ENCODE measurements around the gene OLFML2A.

The OLFML2A gene

DNA sequence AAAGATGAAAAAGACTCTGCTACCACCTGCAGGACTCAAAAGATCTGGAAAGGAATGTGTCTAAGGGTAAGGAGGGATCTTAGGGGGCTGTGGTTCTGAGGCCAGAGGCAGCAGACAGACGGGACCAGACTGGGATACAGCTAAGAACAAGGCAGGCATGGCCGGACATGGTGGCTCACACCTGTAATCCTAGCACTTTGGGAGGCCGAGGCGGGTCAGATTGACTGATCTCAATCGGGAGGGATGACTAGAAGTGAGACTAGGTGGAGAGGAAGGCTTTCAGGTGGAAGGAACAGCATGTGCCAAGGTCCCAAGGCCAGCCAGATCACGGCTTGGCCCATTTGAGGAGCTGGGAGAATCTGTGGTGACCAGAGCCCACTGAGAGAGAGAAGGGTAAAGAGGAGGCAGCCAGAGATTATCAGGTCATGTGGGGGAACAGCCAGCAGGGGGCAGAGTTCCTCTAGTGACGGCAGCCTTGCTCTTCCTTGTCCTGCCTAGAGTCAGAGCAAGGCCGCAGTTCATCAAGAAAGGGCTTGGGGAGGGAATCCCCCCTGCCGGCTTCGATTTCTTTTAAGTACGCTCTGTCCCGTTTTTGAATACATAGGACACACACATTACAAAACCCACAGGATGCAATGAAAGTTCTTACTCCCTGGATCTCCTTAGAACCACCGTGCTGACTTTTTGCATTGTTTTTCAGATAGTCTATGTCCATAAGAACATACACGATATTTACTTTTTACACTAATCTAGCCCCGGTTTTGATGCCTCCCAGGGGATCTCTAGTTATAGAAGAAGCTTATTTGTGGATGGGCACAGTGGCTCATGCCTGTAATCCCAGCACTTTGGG lies 2.6 kb upstream of the OLFML2A start:
- DNase-seq (ENCODE audit: low read depth in 1 of 2, low spot score in 1 of 2): peak; percentile 74 to 77

DNA sequence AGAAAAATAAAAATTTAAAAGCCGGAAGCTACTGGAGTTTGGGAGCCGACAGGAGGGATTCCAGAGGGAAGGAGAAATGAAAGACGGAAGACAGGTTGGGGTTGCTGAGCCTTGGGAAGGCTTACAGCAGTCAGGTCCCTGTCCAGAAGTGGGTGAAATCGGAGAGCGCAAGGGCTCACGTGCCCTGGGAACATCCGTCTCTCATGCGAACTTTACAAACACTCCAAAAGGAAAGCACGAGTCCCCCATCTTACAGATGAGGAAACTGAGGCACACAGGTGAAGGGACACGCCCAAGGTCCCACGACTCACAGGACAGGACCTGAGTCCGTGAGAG lies 347 bp upstream of the OLFML2A start:
- no peak for DNase-seq (ENCODE audit: low read depth in 1 of 2, low spot score in 1 of 2)

DNA sequence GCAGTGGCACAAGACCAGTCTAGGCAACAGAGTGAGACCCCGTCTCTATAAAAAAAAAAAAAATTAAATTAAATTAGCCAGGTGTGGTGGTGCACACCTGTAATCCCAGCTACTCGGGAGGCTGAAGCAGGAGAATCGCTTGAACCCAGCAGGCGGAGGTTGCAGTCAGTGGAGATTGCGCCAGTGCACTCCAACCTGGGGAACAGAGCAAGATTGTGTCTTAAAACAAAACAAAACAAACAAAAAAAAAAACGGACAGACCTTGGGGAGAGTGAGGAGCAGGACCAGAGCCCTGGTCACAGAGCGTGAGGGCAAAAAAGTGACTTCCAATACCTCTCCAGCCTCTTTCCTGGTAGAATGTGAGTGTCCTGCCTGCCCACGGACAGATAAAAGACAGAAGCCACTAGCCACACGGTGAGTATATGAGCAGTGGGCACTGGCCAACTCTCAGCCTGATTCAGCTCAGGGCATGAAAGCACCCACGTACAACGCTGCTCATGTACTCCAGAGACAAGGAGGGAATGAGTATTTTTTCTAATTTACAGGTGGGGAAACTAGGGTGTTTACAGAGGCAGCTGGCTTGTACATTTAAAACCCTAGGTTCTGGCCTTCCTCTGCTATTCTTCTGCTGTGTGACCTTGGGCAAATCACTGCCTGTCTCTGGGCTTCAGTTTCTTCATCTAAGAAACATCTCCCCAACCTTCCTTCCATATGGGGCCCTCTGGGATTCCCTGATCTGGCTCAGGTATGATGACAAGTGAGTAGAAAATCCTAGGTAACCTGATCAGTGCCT lies 1.8 kb downstream of the OLFML2A start:
- no peak for DNase-seq (ENCODE audit: low read depth in 1 of 2, low spot score in 1 of 2)

DNA sequence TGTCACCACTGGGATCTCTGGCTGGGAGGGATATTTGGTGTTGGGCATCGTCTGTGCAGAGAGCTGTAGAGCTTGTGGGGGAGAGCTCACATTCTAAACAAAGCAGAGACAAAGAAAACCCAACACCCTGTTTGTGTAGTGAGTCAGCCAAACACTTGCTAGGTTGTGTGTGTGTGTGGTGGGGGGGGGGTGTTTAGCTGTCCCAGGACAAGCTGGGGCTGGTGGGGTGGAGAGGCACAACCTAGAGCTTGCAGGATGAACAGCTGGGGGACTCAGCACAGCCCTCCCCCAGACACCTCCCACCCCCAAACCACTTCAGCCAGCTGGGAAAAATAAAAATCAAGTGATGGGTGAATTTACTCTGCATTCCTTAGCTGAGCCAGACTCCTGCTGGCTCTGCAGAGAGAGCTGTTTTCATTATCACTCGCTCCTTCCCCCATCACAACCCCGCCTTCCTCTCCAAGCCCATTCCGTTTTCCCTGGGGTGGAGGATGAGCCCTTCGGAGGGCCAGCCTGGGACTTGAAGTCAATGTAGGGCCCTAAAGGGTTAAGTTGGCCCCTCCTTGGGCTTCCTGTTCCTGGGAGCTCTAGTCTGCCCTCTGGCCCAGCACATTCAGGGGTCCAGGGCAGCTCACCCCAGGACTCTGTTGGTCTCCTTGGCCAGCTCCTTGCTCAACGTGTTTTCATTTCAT lies 2.6 kb downstream of the OLFML2A start:
- DNase-seq (ENCODE audit: low read depth in 1 of 2, low spot score in 1 of 2): no peak

DNA sequence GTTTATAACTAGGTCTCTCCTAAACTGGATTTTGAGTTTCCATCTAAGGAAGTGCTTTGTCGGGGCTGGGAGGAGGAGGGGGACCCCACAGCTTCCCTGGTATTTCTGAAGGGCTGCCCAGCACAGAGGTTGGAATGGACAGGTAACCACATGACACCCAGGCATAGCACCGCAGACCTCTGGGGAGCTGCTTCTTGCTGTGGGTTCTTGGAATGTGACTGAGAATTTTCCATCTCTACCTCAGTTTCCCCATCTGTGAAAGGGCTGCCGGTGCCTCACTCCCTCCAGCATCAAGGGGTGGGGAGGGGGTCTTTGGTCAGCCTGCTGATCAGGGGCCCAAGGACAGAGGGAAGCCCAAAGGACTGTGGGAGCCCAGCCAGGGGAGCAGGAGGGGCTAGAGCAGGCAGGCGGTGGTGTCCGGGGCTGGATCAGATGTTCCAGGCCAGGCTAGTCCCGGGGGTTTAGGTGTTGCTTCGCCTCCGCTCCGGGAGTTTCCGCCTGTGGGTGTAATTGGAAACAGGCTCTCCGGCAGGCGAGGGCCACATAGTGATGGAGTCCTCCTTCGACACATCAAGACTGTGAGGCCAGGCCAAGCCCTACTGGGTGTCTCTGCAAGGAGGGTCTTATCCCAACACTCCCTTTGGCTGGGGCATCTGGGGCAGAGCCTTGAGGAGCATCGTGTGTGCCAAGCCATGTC lies 3.3 kb downstream of the OLFML2A start:
- no peak for DNase-seq (ENCODE audit: low read depth in 1 of 2, low spot score in 1 of 2)

DNA sequence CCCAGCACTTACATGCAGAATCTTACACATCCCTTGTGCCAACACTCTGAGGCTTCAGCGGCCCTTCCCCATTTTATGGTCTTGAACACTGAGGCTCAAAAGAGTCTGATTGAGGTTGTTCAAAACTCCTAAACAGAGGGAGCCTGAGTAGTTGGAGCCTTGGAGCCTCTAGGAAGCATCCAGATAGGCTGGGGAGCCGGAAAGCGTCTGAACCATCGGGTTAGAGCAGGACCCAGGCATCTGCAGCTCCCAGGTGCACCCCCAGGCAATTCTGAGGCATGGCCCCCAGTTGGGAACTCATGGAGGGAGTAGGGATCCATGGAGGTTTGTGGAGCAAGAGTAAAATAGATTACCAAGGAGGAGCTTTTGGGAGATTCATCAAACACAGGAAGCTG lies 3.8 kb downstream of the OLFML2A start:
- DNase-seq (ENCODE audit: low read depth in 1 of 2, low spot score in 1 of 2): no peak

DNA sequence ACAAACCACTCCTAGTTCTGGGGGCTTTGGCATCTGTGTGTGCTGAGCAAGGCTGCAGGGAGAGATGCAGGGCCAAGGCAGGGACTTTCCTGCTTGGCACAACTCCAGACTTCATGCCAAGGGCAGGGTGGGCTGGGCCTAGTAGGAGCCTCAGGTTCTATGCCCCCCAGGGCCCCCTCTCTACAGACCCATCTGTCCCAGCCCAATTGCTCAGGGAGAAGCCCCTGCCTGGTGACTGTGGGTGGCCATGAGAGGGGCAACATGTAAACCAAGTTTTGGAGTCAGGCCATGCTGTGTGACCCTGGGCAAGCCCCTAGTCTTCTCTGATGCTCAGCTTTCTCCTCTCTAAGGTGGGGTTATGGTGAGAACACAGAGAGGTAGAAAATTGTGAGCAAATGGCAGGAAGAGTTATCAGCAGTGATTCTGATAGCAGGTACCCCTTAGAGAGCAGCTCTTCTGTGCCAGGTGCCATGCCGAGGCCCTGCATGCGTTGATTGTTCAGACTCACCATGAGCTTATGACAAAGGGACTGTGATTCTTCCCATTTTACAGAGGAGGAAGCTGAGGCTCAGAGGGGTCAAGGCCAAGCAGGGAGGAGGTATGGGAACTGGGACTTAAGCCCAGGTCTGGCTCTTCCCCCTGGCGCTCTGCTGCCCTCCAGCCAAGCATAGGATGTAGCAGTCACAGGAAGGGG lies 5.2 kb downstream of the OLFML2A start:
- DNase-seq (ENCODE audit: low read depth in 1 of 2, low spot score in 1 of 2): no peak

DNA sequence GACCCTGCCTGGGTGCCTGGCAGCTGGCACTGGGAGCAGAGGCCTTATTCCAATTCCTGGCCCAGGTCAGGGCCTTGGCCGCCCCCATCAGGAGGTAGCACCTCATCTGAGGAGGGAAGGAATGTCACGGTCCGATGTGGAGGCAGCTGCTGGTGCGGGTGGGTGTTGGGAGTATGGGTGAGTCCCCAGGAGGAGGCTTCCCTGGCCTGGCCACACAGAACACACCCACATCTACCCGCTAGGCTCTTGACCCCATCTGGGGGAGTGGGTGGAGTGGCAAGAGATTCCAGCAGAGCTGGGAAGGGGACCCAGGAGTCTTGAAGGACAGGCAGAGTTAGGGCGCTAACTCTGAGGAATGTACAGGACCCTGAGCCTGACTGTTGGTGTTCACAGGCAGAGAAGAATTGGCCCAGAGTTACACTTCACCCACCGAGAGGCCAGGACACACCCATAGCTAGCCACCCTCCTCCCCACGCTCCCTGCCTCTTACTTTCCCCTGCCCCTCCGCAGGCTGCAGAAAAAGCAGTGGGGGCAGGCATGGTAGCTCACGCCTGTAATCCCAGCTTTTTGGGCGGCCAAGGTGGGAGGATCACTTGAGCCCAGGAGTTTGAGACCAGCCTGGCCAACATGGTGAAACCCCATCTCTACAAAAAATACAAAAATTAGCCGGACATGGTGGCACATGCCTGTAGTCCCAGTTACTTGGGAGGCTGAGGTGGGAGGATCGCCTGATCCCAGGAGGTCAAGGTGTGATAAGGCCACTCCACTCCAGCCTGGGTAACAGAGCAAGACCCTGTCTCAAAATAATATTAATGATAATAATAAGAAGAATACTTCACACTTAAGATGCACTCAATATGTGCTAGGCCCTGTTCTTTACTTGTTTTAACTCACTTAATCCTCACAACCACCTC lies 6.0 kb downstream of the OLFML2A start:
- DNase-seq (ENCODE audit: low read depth in 1 of 2, low spot score in 1 of 2): no peak

DNA sequence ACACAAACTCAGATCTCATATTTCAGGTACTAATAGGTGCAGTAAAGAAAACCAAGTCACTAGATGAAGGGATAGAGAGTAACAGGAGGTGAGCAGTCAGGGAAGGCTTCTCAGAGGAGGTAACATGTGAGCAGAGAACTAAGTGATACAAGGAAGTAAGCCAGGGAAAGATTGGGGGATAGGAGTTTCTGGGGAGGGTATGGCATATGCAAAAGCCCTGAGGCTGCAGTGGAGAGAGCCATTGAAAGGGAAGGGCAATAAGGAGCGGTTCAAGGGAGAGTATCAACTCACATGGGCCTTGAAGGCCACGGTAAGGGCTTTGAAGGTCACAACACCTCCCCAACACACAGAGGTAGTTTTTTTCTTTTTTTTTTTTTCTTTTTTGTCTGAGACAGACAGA lies 6.9 kb downstream of the OLFML2A start:
- DNase-seq (ENCODE audit: low read depth in 1 of 2, low spot score in 1 of 2): no peak

DNA sequence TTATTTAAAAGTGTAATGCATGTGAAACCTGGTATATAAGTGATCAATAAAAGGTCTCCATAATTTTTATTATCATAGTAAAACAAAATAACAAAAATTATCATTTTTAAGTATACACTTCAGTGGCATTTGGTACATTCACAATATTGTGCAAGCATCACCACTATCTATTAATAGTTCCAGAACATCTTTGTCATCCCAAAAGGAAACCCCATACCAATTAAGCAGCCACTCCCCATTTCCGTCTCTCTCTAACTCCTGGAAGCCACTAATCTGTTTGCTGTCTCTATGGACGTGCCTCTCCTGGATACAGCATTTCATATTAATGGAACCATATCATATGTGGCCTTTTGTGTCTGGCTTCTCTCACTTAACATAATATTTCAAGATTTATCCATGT lies 7.6 kb downstream of the OLFML2A start:
- no peak for DNase-seq (ENCODE audit: low read depth in 1 of 2, low spot score in 1 of 2)

DNA sequence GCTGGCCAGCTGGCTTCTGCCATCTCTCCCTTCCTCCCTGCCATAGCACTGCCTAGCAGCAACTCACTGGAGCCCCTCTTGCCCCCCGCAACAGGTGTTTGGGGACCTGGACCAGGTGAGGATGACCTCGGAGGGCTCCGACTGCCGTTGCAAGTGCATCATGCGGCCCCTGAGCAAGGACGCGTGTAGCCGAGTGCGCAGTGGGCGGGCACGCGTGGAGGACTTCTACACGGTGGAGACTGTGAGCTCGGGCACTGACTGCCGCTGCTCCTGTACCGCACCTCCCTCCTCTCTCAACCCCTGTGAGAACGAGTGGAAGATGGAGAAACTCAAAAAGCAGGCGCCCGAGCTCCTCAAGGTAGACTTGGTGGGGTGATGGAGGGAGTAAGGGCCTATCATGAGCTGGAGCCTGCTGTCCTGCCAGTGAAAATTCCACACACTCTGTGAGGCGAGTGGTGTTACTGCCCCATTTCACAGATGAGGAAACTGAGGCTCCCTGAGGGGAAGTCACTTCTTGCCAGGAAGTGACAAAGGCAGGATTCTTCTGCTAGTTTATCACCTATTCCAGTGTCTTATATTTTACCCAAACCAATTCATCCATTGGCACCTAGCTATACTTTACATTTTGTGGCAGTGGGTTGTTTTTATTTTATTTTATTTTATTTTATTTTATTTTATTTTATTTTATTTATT lies 10.1 kb downstream of the OLFML2A start:
- DNase-seq (ENCODE audit: low read depth in 1 of 2, low spot score in 1 of 2): no peak

DNA sequence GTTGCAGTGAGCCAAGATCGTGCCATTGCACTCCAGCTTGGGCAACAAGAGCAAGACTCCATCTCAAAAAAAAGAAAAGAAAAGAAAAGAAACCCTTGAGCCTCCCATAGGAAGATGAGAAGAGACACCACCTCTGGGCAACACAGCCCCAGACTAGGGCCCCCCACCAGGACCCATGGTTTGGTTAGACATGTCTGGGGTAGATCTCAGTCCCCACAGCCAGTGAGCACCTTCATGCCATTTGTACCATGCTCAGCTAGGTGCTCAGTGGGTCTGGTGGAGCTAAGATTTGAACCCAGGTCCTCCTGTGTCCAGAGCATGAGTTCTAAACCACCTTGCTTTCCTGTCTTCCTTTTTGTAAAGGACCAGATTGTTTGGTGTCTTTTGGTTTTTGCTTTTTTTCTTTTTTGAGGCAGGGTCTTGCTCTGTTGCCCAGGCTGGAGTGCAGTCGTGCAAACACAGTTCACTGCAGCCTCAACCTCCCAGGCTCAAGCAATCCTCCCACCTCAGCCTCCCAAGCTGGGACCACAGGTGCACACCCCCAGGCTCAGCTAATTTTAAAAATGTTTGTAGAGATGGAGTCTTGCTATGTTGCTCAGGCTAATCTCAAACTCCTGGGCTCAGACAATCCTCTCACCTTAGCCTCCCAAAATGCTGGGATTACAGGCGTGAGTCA lies 11.7 kb downstream of the OLFML2A start:
- DNase-seq (ENCODE audit: low read depth in 1 of 2, low spot score in 1 of 2): no peak

DNA sequence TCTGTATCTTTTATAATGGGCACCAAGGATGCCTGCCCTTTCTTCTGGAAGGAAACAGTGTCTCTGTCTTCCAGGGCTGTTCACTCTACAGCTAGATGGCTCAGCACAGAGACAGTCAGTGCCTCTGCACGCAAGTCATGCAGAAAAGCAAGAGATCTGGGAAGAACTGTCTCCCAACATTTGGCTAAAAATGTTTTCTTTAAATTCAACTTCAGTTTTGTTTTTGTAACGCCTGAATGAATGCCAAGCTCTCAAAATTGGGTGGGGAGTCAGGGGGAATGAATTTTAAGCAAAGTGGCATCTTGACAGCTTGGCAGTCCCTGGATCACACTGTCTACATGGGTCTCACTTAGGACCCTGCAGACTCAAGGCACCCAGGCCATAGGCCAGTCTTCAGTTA lies 12.6 kb downstream of the OLFML2A start:
- no peak for DNase-seq (ENCODE audit: low read depth in 1 of 2, low spot score in 1 of 2)

DNA sequence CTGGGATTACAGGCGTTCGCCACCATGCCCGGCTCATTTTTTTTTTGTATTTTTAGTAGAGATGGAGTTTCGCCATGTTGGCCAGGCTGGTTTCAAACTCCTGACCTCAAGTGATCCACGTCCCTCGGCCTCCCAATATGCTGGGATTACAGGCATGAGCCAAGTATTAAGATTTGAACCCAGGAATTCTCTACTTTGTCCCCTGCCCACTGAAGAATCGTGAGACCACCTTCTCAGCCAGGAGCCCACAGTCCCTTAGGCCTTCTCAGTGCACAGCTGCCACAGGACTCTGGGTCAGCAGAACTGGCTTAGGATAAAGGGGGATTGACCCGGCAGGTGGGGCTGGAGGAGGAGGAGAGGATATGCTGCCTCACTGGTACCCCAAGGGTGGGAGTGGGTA lies 13.4 kb downstream of the OLFML2A start:
- DNase-seq (ENCODE audit: low read depth in 1 of 2, low spot score in 1 of 2): no peak

DNA sequence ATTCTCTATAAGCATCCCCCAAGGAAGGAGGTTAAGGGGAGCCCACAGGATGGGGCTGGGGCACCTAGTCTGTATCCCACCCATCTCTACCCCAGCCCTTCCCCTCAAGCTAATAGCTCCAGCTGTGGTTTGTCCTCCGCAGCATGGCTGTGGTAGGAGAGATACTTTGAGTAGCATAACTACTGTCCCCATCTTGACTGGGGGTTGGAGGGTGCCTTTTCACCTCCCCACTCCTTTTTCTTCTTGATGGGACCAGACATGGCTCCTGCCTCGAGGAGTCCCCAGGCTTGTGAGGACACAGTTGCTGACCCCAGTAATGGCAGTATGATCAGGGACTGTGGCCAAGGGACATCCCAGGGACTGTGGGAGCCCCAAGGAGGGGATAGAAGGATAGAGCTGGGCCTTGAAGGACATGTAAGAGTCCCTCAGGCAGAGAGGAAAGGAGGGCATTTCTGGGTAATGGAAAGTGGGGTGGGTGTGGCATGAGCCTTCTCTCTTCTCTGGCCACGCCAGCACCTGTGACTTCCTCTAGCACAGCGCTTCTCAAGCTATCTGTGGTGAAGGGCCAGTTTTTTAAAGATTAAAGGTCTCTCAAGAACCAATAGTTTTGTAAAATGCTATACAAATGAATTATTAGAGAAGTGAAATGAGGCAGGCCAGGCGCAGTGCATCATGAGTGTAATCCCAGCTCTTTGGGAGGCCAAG lies 14.0 kb downstream of the OLFML2A start:
- DNase-seq (ENCODE audit: low read depth in 1 of 2, low spot score in 1 of 2): no peak

DNA sequence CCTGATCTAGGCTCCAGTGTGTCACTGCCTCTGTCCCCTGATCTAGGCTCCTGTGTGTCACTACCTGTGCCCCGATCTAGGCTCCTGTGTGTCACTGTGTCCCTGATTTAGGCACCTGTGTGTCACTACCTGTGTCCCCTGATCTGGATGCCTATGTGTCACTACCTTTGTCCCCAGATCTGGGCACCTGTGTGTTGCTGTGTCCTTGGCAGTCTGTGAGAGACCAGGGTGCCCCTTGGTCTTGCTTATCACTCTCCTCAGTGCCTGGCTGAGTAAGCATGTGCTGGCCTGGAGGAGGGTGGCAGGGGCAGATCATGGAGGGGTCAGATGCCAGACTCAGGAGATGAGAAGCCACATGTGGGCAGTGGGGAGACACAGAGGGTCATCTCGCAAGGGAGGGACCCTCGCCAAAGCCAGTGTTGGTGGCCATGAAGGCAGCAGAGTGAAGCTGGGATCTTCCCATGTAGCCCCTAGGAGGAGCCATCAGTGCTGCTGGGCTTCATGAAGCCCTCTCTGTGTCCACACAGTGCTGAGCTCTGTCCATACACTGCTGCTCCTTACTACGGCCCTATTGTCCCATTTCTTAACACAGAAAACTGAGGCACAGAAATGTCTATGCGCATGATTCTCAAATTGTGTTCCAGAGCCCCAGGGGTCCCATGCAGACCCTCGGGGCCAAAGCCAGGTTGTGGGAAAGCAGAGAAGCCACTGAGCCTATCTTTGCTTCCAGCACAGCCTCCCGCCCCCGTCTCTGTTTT lies 15.5 kb downstream of the OLFML2A start:
- no peak for DNase-seq (ENCODE audit: low read depth in 1 of 2, low spot score in 1 of 2)

DNA sequence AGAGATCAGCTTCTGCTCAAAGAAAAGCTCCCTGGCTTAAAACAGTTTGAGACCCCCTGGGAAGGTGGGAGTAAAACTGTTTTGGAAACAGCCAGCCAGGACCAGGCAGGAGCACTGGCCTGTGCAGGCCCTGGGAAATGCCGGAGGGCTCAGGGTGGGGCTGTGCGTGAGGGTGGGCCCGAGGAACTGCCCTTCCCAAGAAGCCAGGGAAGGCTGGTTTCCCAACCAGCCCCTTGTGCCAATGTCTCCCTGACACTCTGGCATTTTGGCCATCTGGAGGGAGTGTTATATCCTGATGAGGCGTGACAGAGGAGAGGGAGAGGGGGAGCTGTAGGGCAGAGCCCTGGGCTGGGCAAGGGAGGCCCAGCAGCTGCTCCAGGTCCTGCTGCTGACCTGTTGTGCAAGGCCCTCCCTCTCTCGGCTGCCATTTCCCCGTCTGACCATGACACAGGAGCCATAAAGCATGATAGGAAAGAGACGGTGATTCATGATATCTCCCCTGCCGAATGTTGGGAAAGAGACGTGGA lies 16.1 kb downstream of the OLFML2A start:
- DNase-seq (ENCODE audit: low read depth in 1 of 2, low spot score in 1 of 2): no peak

All from activated CD4-positive, alpha-beta T cell treated with anti-CD3 and anti-CD28 coated beads, Interleukin-2, amount 50 U/mL, for 24 hours (primary cell).